Subcutaneous adipose tissue (tissue), 4 donors: ENCODE measurements around the gene ANKRD12. TPM values are rescaled to one million over a fixed set of nuclear protein-coding genes. Genes with fewer than 3 reads are reported as not detected.

Experiments
- total RNA-seq, 4 donors: library from RNA; depleted of rRNA; stranded (reverse); fragments of >200 nt; gene quantifications; one replicate each; pipeline ENCODE4 v1.1.0, GENCODE V29; 2016
- TF ChIP-seq, protein P1 (sequence below): fragments of 450-650 bp; IDR thresholded peaks from one replicate; pipeline ENCODE4 v1.5.1; 2016; ENCODE audit warnings: low read depth, mild to moderate bottlenecking, control low read depth, antibody characterized with exemption, moderate library complexity

Gene ANKRD12
- total RNA-seq, 4 donors from 2014 or later, result 38.6 to 99.5 (median 65.4) TPM

GRCh38 chr18:9290156-9290555 is 153.6 kb downstream of the ANKRD12 start:
- TF ChIP-seq, protein P1, sequence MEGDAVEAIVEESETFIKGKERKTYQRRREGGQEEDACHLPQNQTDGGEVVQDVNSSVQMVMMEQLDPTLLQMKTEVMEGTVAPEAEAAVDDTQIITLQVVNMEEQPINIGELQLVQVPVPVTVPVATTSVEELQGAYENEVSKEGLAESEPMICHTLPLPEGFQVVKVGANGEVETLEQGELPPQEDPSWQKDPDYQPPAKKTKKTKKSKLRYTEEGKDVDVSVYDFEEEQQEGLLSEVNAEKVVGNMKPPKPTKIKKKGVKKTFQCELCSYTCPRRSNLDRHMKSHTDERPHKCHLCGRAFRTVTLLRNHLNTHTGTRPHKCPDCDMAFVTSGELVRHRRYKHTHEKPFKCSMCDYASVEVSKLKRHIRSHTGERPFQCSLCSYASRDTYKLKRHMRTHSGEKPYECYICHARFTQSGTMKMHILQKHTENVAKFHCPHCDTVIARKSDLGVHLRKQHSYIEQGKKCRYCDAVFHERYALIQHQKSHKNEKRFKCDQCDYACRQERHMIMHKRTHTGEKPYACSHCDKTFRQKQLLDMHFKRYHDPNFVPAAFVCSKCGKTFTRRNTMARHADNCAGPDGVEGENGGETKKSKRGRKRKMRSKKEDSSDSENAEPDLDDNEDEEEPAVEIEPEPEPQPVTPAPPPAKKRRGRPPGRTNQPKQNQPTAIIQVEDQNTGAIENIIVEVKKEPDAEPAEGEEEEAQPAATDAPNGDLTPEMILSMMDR, result no peak

GRCh38 chr18:9292047-9292446 is 155.5 kb downstream of the ANKRD12 start:
- TF ChIP-seq, protein P1, result no peak

GRCh38 chr18:9293948-9294347 is 157.4 kb downstream of the ANKRD12 start:
- TF ChIP-seq, protein P1, result no peak

- TF ChIP-seq, protein P1, result no peak
Measured at GRCh38 chr18:9296233-9297006, 159.8 kb downstream of the ANKRD12 start.

GRCh38 chr18:9297007-9297393 is 160.4 kb downstream of the ANKRD12 start:
- TF ChIP-seq, protein P1, result no peak

- TF ChIP-seq, protein P1, result no peak
Measured at GRCh38 chr18:9304388-9305070, 167.9 kb downstream of the ANKRD12 start.

DNA sequence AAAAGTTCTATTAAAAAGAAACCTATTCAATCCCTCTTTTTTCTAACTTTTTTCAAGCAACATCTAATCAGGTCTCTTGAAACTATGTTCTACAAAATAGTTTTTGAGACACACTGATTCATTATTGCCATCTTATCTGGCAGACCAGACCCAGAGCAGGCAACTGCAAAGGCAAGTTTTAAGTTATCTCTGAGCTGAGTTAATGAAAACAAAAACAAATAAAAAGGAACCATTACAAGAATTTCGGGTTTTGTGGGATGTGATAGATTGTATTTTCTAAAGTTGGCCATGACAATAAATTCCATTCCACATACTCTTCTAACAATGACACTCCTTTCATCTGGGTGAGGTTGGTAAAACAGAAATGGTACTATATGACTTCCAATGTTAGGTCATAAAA is 182.8 kb downstream of the ANKRD12 start:
- TF ChIP-seq, protein P1, result no peak
